Esophagus squamous epithelium (tissue), 4 donors: ENCODE results near the gene DOK5.

ENCODE experiments used
- POLR2A ChIP-seq, 4 donors: fragments of 450-650 bp; IDR thresholded peaks; one replicate each; pipeline ENCODE4 v1.6.1; 2017; ENCODE audit warnings: antibody characterized with exemption in 4 of 4, mild to moderate bottlenecking in 4 of 4, moderate library complexity in 3 of 4
- TF ChIP-seq, protein P1 (sequence below), 6 experiments: fragments of 450-650 bp in 4 of 6; fragments of 200-600 bp in 2 of 6; sonication (generic) in 2 of 6; IDR thresholded peaks; one replicate each; pipeline ENCODE4 v1.5.1; 2016 to 2019; ENCODE audit warnings: antibody characterized with exemption in 6 of 6, mild to moderate bottlenecking in 4 of 6, moderate library complexity in 4 of 6

GRCh38 chr20:54469952-54470351 lies 5.4 kb upstream of the DOK5 start:
- no peak for TF ChIP-seq POLR2A (IDR thresholded peaks at IDR 0.05)
- TF ChIP-seq, protein P1, sequence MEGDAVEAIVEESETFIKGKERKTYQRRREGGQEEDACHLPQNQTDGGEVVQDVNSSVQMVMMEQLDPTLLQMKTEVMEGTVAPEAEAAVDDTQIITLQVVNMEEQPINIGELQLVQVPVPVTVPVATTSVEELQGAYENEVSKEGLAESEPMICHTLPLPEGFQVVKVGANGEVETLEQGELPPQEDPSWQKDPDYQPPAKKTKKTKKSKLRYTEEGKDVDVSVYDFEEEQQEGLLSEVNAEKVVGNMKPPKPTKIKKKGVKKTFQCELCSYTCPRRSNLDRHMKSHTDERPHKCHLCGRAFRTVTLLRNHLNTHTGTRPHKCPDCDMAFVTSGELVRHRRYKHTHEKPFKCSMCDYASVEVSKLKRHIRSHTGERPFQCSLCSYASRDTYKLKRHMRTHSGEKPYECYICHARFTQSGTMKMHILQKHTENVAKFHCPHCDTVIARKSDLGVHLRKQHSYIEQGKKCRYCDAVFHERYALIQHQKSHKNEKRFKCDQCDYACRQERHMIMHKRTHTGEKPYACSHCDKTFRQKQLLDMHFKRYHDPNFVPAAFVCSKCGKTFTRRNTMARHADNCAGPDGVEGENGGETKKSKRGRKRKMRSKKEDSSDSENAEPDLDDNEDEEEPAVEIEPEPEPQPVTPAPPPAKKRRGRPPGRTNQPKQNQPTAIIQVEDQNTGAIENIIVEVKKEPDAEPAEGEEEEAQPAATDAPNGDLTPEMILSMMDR (IDR thresholded peaks at IDR 0.05) = no peak
